LHCN-M2 (cell line): ENCODE measurements around the gene LRRC31. TPM values are rescaled to one million over a fixed set of nuclear protein-coding genes. Genes with fewer than 3 reads are reported as not detected.

ENCODE experiments used
- DNase-seq: peaks from one replicate; pipeline ENCODE4 v3.0.0-alpha.2; 2012; ENCODE audit warnings: low read depth
- polyA plus RNA-seq: library from polyadenylated mRNA; unstranded; fragments of >200 nt; gene quantifications from one replicate; pipeline ENCODE4 v1.2.1, GENCODE V29; 2012; ENCODE audit warnings: missing spikeins
- total RNA-seq: library from RNA; depleted of rRNA; stranded (reverse); fragments of >200 nt; gene quantifications from 2 replicates; pipeline ENCODE4 v1.2.3, GENCODE V29; 2014; rRNA removed

The LRRC31 gene
- not detected in 2 replicates for total RNA-seq
- polyA plus RNA-seq, result not detected

DNA sequence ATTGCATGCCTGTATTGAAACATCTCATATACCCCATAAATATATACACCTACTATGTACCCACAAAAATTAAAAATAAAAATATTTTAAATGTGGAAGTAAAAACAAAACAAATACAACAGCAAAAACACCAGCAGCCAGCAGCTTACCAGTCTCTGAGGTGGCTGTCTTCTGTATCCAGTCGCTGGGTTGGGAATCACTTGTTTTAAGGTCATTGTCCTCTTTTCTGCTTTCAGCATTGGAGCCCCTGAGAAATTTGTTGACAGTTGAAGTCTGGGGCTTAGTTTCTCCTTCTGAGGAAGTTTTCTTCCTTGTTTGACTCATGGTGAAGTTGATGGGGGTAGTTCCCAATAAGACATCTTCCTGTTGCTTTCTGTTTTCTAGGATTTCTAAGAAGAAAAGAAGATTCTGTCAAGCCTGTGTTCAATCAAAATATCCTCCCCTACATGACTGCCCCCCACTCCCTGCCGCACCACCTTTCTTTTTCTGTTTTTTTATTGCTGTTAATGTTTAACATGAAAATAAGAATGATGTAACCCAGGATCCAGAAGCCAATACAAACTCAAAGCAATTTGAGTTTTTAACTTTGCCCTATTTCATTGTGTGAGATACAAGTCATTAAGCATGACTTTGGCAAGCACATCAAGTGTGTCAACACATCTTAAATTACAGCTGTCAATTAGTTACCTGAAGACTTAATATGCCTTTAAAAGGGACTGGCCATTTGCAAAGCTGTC is at the start of gene LRRC31:
LRRC31 (minus strand) TSS at position 452 of the 737 bp plus-strand sequence; CDS start at position 324, 128 bp downstream.
- DNase-seq, result no peak

GRCh38 chr3:169914321-169914720 is 44.6 kb upstream of the LRRC31 start:
- DNase-seq, result peak; percentile 39

DNA sequence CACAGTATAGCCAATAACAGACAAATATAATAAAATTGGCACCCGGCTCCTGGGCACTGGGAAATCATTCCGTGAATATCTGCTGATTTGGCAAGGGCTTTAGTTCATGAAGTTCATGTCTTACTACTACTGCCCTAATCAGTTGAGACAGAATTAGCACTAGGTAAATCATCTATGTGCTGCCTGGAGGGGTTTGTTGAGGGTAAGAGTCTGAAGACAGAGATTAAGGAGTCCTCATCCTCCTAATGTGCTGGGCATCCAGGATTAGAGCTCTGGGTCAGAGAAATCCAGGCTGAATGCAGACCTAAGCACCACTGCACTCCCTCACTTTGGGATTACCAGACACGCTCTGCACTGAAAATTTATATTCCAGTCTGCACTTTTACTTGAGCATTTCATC is 43.6 kb upstream of the LRRC31 start:
- DNase-seq, result no peak

DNA sequence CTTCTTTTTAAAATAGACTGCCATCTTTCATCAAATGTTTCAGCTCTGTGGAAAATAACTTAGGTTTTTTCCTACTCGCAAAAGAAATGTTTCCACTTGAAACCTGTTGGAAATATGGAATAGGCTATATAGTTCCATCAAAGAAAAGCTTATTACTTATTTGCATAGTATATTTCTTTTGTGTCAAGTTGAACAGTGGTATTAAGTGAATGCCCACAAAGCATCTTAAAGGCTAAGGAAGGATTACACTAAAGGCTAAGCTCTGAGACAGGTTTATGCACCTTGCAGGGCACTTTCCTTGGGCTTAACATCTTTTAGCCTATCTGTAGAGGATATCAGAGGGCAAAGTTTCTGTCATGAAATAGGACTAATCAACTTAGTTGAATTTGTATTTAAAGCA is 41.5 kb upstream of the LRRC31 start, which contains the start of gene SAMD7:
SAMD7 (plus strand) TSS at position 301 of the 400 bp plus-strand sequence. CDS start 7,927 bp downstream, outside the sequence.
- no peak for DNase-seq

DNA sequence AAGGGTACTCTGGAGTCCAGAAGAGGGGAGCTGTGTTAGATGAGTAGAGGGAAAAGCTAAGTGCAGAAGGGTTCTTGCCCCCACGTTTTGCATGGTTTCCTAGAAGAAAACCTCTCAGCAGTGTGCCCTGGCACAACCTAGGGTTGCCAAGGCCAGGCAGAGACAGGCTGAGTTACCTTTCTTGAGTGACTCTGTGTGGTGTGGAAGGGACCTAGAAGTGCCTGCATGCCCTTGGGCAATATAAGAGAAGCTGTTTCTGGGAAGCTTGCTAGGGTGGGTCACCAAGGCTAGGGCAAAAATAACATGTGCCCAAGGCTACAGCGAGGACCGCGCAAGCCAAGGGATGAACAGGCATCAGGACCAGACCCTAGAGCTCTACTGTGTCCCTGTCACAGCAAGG is 38.2 kb upstream of the LRRC31 start:
- DNase-seq, result no peak

DNA sequence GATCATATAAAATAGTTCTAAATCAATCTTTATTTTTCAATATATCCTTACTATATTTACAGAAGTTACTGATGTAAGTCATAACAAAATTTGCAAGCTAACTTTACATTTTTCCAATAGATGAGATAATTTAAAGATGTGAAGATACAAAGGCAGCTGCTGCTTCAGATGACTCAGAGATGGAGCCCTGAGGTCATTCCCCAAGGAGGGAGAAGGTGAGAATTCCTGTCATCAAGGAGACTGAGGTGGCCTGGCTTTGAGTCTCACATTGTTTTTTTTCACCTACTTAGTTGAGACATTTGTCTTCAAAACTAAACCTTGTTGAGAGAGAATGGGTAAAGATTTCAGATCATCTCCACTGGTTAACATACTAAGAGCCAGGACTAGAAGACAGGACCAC is 37.7 kb upstream of the LRRC31 start:
- DNase-seq, result no peak

DNA sequence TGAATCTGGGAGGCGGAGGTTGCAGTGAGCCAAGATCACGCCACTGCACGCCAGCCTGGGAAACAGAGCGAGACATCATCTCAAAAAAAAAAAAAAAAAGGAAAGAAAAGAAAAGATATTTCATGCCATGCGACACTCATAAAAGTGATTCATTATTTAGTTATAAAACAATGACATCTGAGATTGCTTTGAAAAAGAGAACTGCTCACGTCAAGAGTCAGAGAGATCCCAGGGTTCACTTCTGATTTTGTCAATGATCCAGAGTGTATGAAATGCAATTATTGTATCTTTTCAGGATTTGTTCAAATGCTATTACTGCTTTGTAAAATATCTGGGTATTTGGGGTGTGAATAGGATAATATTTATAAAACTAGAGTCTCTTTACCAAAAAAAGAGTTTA is 35.7 kb upstream of the LRRC31 start:
- DNase-seq, result no peak

GRCh38 chr3:169901453-169901852 is 31.7 kb upstream of the LRRC31 start:
- no peak for DNase-seq

DNA sequence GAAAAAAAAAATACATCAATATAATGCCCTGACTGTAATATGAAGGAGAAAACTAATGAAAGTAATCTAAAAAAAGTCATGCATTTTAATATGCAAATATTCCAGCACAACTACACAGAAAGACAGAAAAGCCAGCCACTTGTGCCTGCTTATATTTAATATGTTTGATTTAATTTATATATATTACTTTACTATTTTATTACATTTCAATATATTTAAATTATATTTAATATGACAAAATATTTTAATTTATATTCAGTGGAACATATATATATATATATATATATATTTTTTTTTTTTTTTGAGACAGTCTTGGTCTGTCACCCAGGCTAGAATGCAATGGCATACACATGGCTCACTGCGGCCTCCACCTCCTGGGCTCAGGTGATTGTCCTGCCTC is 27.5 kb upstream of the LRRC31 start:
- DNase-seq, result no peak

- no peak for DNase-seq
Measured at GRCh38 chr3:169895072-169895471, 25.3 kb upstream of the LRRC31 start.

DNA sequence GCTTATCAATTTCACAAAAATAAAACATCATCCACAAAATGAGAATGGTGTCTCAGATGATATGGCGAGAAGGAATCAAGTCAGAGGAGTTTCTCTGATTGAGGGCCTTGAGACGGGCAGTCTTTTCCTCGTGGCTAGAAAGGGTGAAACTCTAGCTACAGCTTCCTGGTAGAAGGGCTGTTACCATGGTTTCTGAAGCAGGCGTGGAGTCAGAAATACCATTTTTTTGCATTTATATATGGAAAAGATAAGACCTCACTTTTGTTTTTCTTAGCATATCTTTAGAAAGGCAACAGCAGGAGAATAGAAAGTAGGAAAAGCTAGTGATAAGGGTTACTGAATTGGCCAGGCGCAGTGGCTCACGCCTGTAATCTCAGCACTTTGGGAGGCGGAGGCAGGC is 24.4 kb upstream of the LRRC31 start:
- no peak for DNase-seq

GRCh38 chr3:169891886-169892285 is 22.2 kb upstream of the LRRC31 start:
- no peak for DNase-seq

DNA sequence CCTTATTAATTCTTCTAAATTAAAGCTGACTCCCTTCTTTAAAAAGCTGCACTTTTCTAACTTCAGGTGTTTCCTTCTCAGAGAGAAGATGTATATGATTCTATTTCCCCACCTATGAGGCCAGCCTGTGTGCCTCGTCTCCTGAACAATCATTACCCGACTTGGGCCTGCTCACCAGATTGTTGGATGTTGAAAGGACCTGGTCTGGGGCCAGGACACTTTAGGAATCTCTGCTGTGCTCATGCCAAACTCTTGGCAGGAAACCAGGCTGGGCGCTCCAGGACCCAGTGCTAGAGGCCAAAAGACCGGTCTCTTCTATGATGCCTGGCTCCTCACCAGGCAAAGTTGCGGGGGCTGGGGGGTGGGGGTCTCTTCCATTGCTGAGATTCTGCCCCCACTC is 16.9 kb upstream of the LRRC31 start:
- DNase-seq, result no peak

DNA sequence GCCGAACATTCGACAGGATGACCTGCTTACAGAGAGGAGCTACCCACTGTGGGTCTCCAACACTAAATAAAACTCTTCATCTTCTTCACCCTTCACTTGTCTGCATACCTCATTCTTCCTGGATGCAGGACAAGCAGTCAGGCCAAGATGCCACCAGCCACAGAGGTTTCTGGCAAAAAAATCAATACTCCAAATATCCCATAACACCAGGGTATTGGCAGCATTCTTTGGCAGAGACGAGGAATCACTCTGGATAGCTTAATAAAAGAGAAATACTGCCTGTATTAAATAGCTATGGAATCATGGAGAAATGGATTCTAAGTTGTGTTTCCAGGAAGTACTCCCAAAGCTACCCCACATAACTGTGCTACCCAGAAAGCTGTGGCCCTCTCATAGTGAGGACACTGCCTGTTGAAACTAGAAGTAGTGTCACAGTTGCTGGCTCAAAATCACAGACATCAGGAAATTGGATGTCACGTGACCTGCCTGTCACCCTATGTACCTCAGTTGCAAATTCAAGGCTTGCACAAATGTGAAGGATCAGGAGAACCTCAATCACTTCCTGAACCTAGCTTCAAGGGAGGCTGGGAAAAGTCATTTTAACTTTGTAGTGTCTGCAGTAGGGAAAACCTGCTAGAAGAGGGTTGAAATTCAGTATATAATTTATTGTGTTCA is 11.0 kb upstream of the LRRC31 start:
- DNase-seq, result no peak

DNA sequence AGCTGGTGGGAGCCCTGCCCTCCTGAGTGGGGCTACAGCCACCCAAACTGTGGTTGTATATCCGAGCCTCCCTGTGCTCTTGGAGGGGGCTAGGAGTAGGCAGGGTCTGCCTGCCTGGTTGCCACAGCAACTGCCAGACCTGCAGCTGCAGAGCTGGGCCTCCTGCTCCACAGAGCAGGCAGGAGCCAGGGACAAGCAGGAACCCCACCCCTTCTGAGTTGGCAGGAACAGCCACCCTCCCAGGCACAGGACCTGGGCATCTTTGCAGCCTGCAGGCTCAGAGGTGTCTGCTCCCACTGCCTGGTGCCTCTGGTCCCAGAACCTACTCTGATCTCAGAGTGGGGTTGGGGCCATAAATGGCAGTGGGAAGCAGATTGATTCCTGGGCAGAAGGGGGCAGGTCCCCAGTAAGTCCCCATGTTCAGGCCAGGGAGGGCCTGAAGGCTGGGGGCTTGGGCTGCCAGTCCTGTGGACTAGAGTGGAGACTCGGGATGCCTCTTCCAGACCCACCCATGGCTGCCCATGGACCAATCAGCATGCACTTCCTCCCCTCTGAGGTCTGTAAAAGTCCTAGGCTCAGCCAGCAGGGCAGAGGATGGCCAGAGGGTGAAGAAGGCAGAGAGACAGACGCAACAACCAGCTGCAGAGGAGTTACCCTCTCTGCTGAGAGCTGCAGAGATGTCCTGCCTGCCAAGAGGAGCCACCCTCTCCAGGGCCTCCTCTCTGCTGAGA is 10.3 kb upstream of the LRRC31 start:
- no peak for DNase-seq

DNA sequence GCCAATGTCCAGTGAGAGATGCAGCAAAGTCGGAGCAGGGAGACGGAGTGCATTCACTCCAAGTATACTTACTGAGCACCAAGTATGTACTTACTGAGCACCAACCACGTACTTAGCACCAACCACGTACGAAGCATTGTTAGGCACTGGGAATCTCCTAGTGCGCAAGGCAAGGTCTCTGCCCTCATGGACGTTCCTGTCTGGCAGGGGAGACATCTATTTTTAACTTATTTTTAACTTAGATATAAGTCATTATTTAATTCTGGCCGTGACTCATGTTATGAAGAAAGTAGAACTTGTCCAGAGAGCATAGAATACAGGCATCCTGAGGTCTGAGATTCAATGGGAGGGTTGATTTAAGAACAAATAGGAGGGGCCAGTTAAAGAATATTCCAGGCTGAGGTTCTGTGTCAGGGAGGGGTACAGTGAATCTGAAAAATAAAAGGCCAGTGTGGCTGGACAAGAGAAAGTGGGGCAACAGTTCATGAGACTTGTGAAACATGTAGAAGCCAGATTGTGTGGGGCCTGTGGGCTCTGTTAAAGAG is 9.3 kb upstream of the LRRC31 start:
- DNase-seq, result no peak

- DNase-seq, result no peak
Measured at GRCh38 chr3:169871129-169871886, 1.6 kb upstream of the LRRC31 start.

DNA sequence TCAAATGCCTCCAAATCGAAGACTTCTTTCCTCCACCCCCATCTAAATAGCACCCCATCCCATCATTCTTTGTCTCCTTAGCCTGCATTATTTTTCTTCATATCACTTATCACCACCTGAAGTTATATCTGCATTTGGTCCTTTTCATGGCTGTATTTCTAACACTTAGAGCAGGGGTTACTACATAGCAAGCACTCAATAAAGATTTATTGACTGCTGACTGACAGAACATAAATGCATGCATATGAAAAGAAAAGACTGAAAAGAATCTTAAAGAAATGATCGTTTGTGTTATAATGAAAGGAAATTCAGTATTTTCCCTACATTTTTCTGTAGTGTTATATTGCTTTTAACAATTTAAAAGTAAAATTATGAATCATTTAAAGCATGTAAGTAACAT is 1.4 kb downstream of the LRRC31 start:
- DNase-seq, result no peak

DNA sequence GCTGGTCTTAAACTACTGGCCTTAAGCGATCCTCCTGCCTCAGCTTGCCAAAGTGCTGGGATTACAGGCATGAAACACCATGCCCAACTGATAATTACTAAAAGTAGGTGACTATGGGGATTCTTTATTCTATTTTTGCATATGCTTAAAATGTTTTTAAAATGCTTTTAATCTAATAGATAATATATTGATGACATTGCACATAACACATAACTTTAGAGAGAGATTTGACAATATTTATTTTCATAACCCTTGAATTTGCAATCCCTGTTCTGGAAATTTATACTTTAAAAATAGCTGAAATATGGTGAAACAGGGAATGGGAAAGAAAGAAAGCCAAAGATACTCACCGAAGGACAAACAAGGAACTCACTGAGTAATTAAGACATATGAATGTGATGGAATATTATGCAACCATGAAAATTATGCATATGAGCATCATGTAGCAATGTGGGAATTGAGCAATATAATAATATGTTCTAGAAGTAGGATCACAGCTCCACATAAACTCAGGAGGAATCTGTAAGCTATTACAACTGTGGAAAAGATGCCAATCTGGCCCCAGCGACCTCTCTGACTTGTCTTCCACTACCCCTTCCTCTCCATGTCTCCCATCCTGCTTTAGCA is 2.0 kb downstream of the LRRC31 start:
- no peak for DNase-seq

GRCh38 chr3:169865176-169865767 is 4.5 kb downstream of the LRRC31 start:
- DNase-seq, result no peak
